K562 (cell line): ENCODE measurements around the gene PTGIS. TPM values are rescaled to one million over a fixed set of nuclear protein-coding genes. Genes with fewer than 3 reads are reported as not detected.

ENCODE experiments used
- EP300 ChIP-seq: IDR thresholded peaks from 2 replicates; pipeline ENCODE4 v1.6.1; 2012; ENCODE audit warnings: low read length, improper control_type of control experiment
- FOXA3 ChIP-seq, 2 experiments: fragments of 450-650 bp in 1 of 2; sonication (generic) in 1 of 2; formaldehyde crosslinking; IDR thresholded peaks in 1 of 2; conservative IDR thresholded peaks in 1 of 2; 2 replicates each; pipeline versions ENCODE4 v1.4.0 to v1.8.0; 2020 to 2022; ENCODE audit warnings: mild to moderate bottlenecking in 2 of 2, missing genetic modification reagents in 1 of 2
- FOXK1 ChIP-seq: sonication (generic); formaldehyde crosslinking; IDR thresholded peaks from 2 replicates; pipeline ENCODE4 v1.8.0; 2022; ENCODE audit warnings: missing genetic modification reagents, mild to moderate bottlenecking, borderline replicate concordance
- GATA2 ChIP-seq: sonication (generic); formaldehyde crosslinking; IDR thresholded peaks from 2 replicates; pipeline ENCODE4 v1.4.0; 2020; ENCODE audit warnings: mild to moderate bottlenecking, missing genetic modification reagents
- MBD1 ChIP-seq: fragments of 250-450 bp; sonication (Bioruptor Pico); IDR thresholded peaks from 2 replicates; pipeline ENCODE4 v1.8.0; 2022; ENCODE audit warnings: inconsistent platforms
- MCM7 ChIP-seq, 2 experiments: fragments of 450-650 bp; IDR thresholded peaks; 2 replicates each; pipeline ENCODE4 v1.6.1; 2016 to 2018
- MXI1 ChIP-seq: IDR thresholded peaks from 2 replicates; pipeline ENCODE4 v1.6.1; 2011; ENCODE audit warnings: low read depth, mild to moderate bottlenecking, improper control_type of control experiment, low read length
- NFE2 ChIP-seq: IDR thresholded peaks from 2 replicates; pipeline ENCODE4 v1.6.1; 2014; ENCODE audit warnings: antibody characterized with exemption, low read depth
- NR1H2 ChIP-seq: sonication (generic); formaldehyde crosslinking; IDR thresholded peaks from 2 replicates; pipeline ENCODE4 v1.4.0; 2020; ENCODE audit warnings: mild to moderate bottlenecking, missing genetic modification reagents
- RFX5 ChIP-seq: IDR thresholded peaks from 2 replicates; pipeline ENCODE4 v1.6.1; 2011; ENCODE audit warnings: low read depth, mild to moderate bottlenecking, improper control_type of control experiment, low read length
- SAP30 ChIP-seq: fragments of 200-600 bp; sonication (generic); IDR thresholded peaks from 2 replicates; pipeline ENCODE4 v1.6.1; 2012; ENCODE audit warnings: borderline replicate concordance, low read depth, mild to moderate bottlenecking, moderate library complexity, low read length, control low read depth, inconsistent platforms; ENCODE audit not compliant: insufficient read depth, poor library complexity, severe bottlenecking
- SNIP1 ChIP-seq: fragments of 450-650 bp; IDR thresholded peaks from 2 replicates; pipeline ENCODE4 v1.7.1; 2017; ENCODE audit warnings: low read depth, mild to moderate bottlenecking
- SRSF1 ChIP-seq: fragments of 200-400 bp; formaldehyde crosslinking; IDR thresholded peaks from 2 replicates; pipeline ENCODE4 v1.6.1; 2017; ENCODE audit warnings: mild to moderate bottlenecking, low read depth, low read length, moderate library complexity
- ZBED1 ChIP-seq: IDR thresholded peaks from 2 replicates; pipeline ENCODE4 v1.6.1; 2014
- ZNF174 ChIP-seq: fragments of 250-450 bp; sonication (Bioruptor Pico); IDR thresholded peaks from 2 replicates; pipeline ENCODE4 v1.4.0; 2020; ENCODE audit warnings: mild to moderate bottlenecking
- ZNF197 ChIP-seq: fragments of 200-800 bp; sonication (Bioruptor generic); IDR thresholded peaks from 2 replicates; pipeline ENCODE4 v1.6.1; 2016; ENCODE audit warnings: low read depth, missing genetic modification characterization, missing compliant biosample characterization
- ZNF282 ChIP-seq: sonication (generic); formaldehyde crosslinking; IDR thresholded peaks from 2 replicates; pipeline ENCODE4 v1.8.1; 2023; ENCODE audit warnings: missing genetic modification reagents
- polyA plus RNA-seq, 8 experiments: library from polyadenylated mRNA; depleted of rRNA in 4 of 8; stranded (reverse) in 5 of 8; unstranded in 3 of 8; fragments of >200 nt; fragmentation: Nextera tagmentation in 2 of 8; fragmentation: Illumina TruSeq in 1 of 8; extraction: Ambion mirVana in 2 of 8; extraction: Trizol in 1 of 8; gene quantifications; 2 replicates each; pipeline versions ENCODE4 v1.2.1 to v1.2.3, GENCODE V29; 2011 to 2014; ENCODE audit warnings: inconsistent platforms in 1 of 8, missing spikeins in 1 of 8
- total RNA-seq, 7 experiments: library from RNA; depleted of rRNA in 6 of 7; stranded (reverse); fragments of >200 nt in 6 of 7; fragmentation: Illumina TruSeq in 2 of 7; extraction: Trizol in 2 of 7; gene quantifications; 2 replicates each; pipeline versions ENCODE4 v1.2.1 to v1.2.3, GENCODE V29; 2011 to 2021; ENCODE audit warnings: low replicate concordance in 1 of 7
- TF ChIP-seq, protein P1 (sequence below): sonication (generic); formaldehyde crosslinking; IDR thresholded peaks from 2 replicates; pipeline ENCODE4 v1.5.0; 2020; ENCODE audit warnings: missing genetic modification reagents
- TF ChIP-seq, protein P2 (sequence below): fragments of 450-650 bp; formaldehyde crosslinking; IDR thresholded peaks from 2 replicates; pipeline ENCODE4 v1.4.0; 2020; ENCODE audit warnings: mild to moderate bottlenecking, moderate library complexity

The PTGIS gene
- total and polyA plus RNA-seq, 9 of the 15 experiments (the other 6 are each of a cell fraction or from before 2014, with no cell fraction given), result not detected

DNA sequence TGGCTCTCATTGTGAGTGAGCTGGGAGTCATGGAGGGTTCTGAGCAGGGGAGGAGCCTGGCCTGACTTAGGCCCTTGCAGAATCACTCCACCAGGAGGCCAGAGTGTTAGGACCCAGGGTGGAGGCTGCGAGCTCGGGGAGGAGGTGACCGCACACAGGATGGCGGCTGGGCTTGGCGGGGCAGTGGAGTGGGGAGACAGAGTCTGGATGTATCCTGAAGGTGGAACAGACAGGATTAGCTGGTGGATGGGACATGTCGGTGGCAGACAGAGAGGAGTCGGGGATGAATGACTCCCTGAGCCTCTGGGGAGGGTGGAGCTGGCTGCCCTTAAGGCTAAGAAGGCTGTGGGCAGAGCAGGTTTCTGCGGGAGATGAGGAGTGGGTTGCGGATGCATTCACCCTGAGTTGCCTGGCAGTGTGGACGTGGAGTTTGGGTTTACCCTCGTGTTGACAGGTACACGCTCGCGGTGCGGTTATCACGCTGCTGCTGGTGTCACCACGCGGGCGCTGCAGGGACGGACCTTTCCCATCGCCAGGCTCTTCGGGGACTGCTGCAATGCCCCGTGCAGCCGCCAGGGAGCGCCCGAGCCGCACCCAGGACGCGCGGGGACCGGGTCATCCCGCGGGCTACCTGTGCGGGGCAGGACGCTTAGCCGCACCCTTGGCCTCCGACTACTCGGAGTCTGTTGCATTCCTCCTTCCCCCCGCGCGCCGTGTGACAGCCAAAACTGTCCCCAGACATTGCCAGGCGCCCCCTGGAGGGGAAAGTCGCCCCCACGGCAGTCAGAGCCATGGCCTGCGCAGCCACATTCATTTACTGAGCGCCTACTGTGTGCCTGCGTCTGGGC lies 43.0 kb upstream of the PTGIS start (continued):
- TF ChIP-seq NFE2 (peak; percentile 21), GATA2 (no peak), SAP30 (peak; percentile 51), ZBED1 (no peak), ZNF174 (CRISPR knock-in tag) (no peak), ZNF197 (CRISPR knock-in tag) (0 out of 2 replicates have a peak, but pooled peaks have one; percentile 18), FOXA3 (CRISPR knock-in tag; conservative IDR thresholded peaks at IDR 0.05 in 1 of 2, IDR thresholded peaks at IDR 0.05 in 1 of 2) (no peak), ZNF282 (CRISPR knock-in tag) (no peak), NR1H2 (no peak), SNIP1 (no peak), EP300 (no peak), RFX5 (no peak), SRSF1 (no peak), FOXK1 (CRISPR knock-in tag) (0 out of 2 replicates have a peak, but pooled peaks have one; percentile 65), MBD1 (CRISPR knock-in tag) (no peak), MXI1 (no peak), MCM7 (IDR thresholded peaks at IDR 0.05) (no peak)
- TF ChIP-seq, protein P1, sequence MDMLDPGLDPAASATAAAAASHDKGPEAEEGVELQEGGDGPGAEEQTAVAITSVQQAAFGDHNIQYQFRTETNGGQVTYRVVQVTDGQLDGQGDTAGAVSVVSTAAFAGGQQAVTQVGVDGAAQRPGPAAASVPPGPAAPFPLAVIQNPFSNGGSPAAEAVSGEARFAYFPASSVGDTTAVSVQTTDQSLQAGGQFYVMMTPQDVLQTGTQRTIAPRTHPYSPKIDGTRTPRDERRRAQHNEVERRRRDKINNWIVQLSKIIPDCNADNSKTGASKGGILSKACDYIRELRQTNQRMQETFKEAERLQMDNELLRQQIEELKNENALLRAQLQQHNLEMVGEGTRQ, result no peak
- TF ChIP-seq, protein P2, sequence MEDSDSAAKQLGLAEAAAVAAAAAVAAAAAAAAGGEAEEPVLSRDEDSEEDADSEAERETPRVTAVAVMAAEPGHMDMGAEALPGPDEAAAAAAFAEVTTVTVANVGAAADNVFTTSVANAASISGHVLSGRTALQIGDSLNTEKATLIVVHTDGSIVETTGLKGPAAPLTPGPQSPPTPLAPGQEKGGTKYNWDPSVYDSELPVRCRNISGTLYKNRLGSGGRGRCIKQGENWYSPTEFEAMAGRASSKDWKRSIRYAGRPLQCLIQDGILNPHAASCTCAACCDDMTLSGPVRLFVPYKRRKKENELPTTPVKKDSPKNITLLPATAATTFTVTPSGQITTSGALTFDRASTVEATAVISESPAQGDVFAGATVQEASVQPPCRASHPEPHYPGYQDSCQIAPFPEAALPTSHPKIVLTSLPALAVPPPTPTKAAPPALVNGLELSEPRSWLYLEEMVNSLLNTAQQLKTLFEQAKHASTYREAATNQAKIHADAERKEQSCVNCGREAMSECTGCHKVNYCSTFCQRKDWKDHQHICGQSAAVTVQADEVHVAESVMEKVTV (CRISPR knock-in tag), result peak; percentile 98
